ENCODE data around the gene RNF181.

DNA sequence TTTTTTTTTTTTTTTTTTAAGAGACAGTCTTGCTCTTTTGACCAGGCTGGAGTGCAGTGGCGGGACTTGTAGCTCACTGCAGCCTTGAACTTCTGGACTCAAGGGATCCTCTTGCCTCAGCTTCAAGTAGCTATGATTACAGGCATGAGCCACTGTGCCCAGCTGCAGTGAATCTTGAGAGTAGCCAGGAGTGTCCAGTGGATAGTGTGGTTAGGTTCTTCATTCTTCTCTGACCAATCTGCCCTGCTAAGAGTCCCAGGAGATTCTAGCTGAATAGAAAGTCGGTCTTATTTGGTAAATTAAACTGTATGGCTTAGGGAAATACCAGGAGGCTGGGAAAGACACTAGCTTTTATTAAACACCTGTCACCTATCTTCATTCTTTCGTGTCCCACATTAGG lies 35.8 kb downstream of the RNF181 start:
- no peak for TF ChIP-seq POLR2A (IDR thresholded peaks at IDR 0.05)
- no peak for TF ChIP-seq EP300 (IDR thresholded peaks at IDR 0.05; ENCODE audit: low read depth)

All from transverse colon (tissue), 1 donor.